Activated CD4-positive, alpha-beta T cell treated with anti-CD3 and anti-CD28 coated beads for 36 hours (primary cell): ENCODE data around the gene NECAB2. TPM values are rescaled to one million over a fixed set of nuclear protein-coding genes. Genes with fewer than 3 reads are reported as not detected.

Experiments used
- ATAC-seq: fragments of 200-7000 bp; cut with Tn5 transposase; one replicate; pipeline ENCODE4 v1.10.0; 2021; ENCODE audit warnings: mild to moderate bottlenecking, moderate library complexity
- CTCF ChIA-PET: fragments of 350-600 bp; sonication (Branson Sonifier 250); formaldehyde crosslinking; loops from one replicate; lab custom pipeline; 2021; ENCODE audit warnings: antibody characterized with exemption; lab: Charles Lee
- POLR2A ChIA-PET: fragments of 350-600 bp; sonication (Branson Sonifier 250); formaldehyde crosslinking; loops from one replicate; lab custom pipeline; 2021; ENCODE audit warnings: antibody characterized with exemption, inconsistent platforms; lab: Charles Lee
- DNase-seq: peaks from one replicate; pipeline ENCODE4 v3.0.0-alpha.2; 2020
- H3K27ac Mint-ChIP-seq: one replicate; pipeline ENCODE4 v1.8.0; 2021; ENCODE audit warnings: mixed read lengths
- H3K27me3 Mint-ChIP-seq: one replicate; pipeline ENCODE4 v1.8.0; 2021; ENCODE audit warnings: mixed read lengths
- H3K36me3 Mint-ChIP-seq: one replicate; pipeline ENCODE4 v1.8.0; 2021; ENCODE audit warnings: low read depth, mixed read lengths
- H3K4me1 Mint-ChIP-seq: one replicate; pipeline ENCODE4 v1.8.0; 2021; ENCODE audit warnings: mixed read lengths
- H3K4me3 Mint-ChIP-seq: one replicate; pipeline ENCODE4 v1.8.0; 2021; ENCODE audit warnings: mild to moderate bottlenecking, moderate library complexity, mixed read lengths
- H3K9me3 Mint-ChIP-seq: one replicate; pipeline ENCODE4 v1.8.0; 2021; ENCODE audit warnings: low read depth, mixed read lengths
- intact Hi-C, 2 experiments: fragments of 100-400 bp; cut with DNase I in 1 of 2; cut with micrococcal nuclease in 1 of 2; formaldehyde crosslinking; loops; one replicate each; pipeline versions ENCODE4 v1.14.2 to v1.15.1; 2022 to 2024; cut with DNase I, micrococcal nuclease
- total RNA-seq, 2 experiments: library from RNA; stranded (reverse); gene quantifications; one replicate each; pipeline ENCODE4 v1.2.3, GENCODE V29; 2021

The NECAB2 gene
- total RNA-seq, 2 experiments from 2014 or later, result not detected

DNA sequence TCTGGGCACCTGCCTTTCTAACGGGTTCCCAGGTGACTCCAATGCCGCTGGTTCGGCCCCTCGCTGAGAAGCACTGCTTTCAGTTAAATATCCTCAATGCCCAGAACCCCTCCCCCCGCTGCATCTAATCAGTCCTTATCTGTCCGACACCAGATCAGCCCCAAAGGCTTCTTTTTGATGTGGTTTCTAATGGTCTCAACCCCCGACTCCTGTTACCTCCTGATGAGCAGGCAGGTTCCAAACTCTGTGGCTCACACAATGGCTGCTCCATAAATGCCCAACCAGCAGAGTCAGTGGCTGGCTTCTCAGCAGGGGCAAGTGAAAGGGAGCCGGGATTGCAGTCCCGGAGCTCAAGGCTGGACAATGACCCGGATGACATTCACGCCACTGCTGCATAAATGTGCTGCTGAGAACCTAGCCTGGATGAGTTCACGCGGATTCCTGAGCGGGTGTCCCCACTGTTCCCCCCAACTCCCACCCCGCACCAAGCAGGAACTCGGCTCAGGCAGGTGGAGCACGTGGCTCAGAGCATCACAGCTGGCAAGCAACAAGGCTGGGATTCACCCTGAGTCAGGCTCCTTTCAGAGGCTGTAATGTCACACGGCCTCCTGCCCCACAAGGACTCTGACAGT is 75.6 kb downstream of the NECAB2 start:
- H3K27ac Mint-ChIP-seq, result no peak overlapping the region
- ATAC-seq (peak; percentile 9), DNase-seq (no peak)
- H3K27me3 Mint-ChIP-seq, result peaks cover 12% of the 10 kb centered on the region
- no peaks in the 10 kb centered on the region for H3K9me3 Mint-ChIP-seq
- H3K4me1 Mint-ChIP-seq, result no peaks in the 10 kb centered on the region
- intact Hi-C loops, result no loop called here
- no peak overlapping the region for H3K4me3 Mint-ChIP-seq
- ChIA-PET POLR2A (no interaction called here), CTCF (interaction anchor here (0.9 to 2.4 kb wide), 3 partner anchors 43 to 90 kb away, joined by 3 to 9 read pairs (median 5); no protein-coding TSS in a partner anchor)
- H3K36me3 Mint-ChIP-seq, result no peaks in the 10 kb centered on the region

DNA sequence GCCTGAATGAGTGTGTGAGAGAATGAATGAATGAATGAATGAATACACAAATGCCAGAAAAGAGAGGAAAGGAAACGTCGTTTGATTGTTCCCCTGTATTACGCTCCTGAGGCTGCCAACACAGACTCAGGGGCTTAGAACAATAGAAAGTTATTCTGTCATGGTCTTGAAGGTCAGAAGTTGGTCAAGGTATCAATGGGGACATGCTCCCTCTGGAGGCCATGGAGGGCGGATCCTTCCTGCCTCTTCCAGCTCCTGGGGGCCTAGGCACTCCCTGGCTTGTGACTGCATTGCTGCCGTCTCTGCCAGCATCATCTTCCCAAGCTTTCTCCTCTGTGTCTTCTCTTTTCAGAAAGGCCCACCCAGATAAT is 76.1 kb downstream of the NECAB2 start:
- POLR2A ChIA-PET, result no interaction called here
- no peak overlapping the region for H3K27ac Mint-ChIP-seq

DNA sequence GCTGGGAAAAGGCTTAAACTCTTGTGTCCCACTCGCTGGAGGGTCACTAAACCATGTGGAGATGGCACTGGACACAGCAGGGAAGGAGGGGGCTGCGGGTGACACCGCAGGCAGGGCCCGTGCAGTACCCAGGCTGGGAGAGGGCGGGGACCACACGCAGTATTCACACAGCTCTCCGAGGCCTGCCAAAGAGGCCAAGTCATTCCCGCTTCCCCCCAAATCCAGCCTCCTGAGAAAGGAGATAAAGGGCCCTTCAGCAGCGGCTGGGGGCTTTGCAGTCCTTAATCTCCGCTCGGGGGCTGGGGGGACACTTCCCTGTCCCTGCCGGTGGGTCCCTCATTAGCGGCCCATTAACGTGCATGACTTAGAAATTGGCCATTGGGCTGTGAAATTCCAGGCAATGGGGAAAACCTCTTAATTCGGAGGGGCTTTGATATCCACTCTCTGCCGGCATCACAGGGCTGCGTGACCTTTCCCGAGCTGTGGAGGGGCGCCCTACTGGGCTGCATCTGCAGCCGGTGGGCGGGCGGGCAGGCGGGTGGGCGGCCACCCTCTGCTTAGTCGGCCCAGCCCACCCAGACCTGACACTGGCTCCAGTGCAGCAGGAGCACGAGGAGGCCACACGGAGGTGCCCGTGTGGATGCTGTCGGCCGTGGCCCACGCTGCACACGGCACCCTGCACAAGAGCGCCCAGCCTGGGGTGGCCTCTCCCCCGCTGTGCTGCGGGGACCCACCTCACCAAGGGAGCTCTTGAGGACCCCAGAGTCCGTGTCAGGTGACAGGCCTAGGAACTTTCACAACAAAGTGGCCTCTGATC is 77.2 kb downstream of the NECAB2 start:
- Mint-ChIP-seq H3K27ac (no peak overlapping the region), H3K36me3 (no peaks in the 10 kb centered on the region), H3K9me3 (no peaks in the 10 kb centered on the region), H3K4me1 (no peaks in the 10 kb centered on the region), H3K27me3 (peaks cover 12% of the 10 kb centered on the region), H3K4me3 (no peak overlapping the region)
- ATAC-seq (no peak), DNase-seq (no peak)
- POLR2A ChIA-PET, result no interaction called here
- intact Hi-C loops, result no loop called here
- CTCF ChIA-PET, result interaction anchor here (0.5 to 2.4 kb wide), 2 partner anchors 86 to 89 kb away, joined by 3 to 9 read pairs; no protein-coding TSS in a partner anchor

More for the DNA sequence above, 76.1 kb downstream of the NECAB2 start:
- intact Hi-C loops, result no loop called here
- no peak overlapping the region for H3K4me3 Mint-ChIP-seq
- no peaks in the 10 kb centered on the region for H3K4me1 Mint-ChIP-seq
- H3K36me3 Mint-ChIP-seq, result no peaks in the 10 kb centered on the region
- CTCF ChIA-PET, result interaction anchor here (0.7 to 2.4 kb wide), 2 partner anchors 22 to 88 kb away, joined by 3 to 9 read pairs; no protein-coding TSS in a partner anchor
- peak; percentile 42 for ATAC-seq
- DNase-seq, result peak; percentile 23
- no peaks in the 10 kb centered on the region for H3K9me3 Mint-ChIP-seq
- H3K27me3 Mint-ChIP-seq, result peaks cover 12% of the 10 kb centered on the region

- DNase-seq (no peak), ATAC-seq (no peak)
- intact Hi-C loops, result no loop called here
- ChIA-PET CTCF (interaction anchor here (0.6 to 2.4 kb wide), 2 partner anchors 90 to 264 kb away, joined by 4 to 9 read pairs; no protein-coding TSS in a partner anchor), POLR2A (no interaction called here)
- Mint-ChIP-seq H3K36me3 (no peaks in the 10 kb centered on the region), H3K27me3 (peaks cover 12% of the 10 kb centered on the region), H3K9me3 (no peaks in the 10 kb centered on the region), H3K4me1 (no peaks in the 10 kb centered on the region), H3K4me3 (no peak overlapping the region), H3K27ac (no peak overlapping the region)
These were observed 77.9 kb downstream of the NECAB2 start for GRCh38 chr16:84045818-84046470.

GRCh38 chr16:84047206-84047605 is 79.2 kb downstream of the NECAB2 start:
- Mint-ChIP-seq H3K4me1 (no peaks in the 10 kb centered on the region), H3K4me3 (no peak overlapping the region), H3K27me3 (peaks cover 12% of the 10 kb centered on the region), H3K9me3 (no peaks in the 10 kb centered on the region), H3K36me3 (no peaks in the 10 kb centered on the region), H3K27ac (no peak overlapping the region)
- no peak for ATAC-seq
- ChIA-PET CTCF (no interaction called here), POLR2A (no interaction called here)
- intact Hi-C loops, result no loop called here
- no peak for DNase-seq

DNA sequence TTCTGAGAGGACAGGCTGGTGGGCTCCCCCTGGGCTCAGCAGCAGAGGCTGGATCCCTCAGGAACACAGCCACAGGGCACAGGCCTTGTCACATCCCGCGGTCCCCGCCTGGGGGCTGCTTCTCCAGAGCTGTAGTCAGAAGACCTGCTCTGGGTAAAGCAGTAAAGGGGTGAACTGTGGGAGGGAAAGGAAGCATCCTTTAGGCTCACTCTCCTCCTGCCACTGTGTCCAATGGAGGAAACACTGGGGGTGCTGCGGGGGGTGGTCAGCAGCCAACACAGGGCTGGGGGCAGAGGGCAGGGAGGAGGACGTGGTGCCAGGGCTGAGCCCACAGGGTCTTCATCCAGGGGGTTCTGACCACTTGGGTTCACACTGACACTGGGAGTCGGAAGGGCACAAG is 79.6 kb downstream of the NECAB2 start:
- ChIA-PET POLR2A (no interaction called here), CTCF (no interaction called here)
- no peak for ATAC-seq
- H3K4me3 Mint-ChIP-seq, result no peak overlapping the region
- H3K27ac Mint-ChIP-seq, result no peak overlapping the region
- H3K36me3 Mint-ChIP-seq, result peaks cover 3% of the 10 kb centered on the region
- DNase-seq, result no peak
- no peaks in the 10 kb centered on the region for H3K9me3 Mint-ChIP-seq
- H3K4me1 Mint-ChIP-seq, result no peaks in the 10 kb centered on the region
- intact Hi-C loops, result no loop called here
- peaks cover 12% of the 10 kb centered on the region for H3K27me3 Mint-ChIP-seq

- ChIA-PET POLR2A (no interaction called here), CTCF (no interaction called here)
- DNase-seq, result peak; percentile 16
- no peaks in the 10 kb centered on the region for H3K9me3 Mint-ChIP-seq
- H3K36me3 Mint-ChIP-seq, result peaks cover 8% of the 10 kb centered on the region
- intact Hi-C loops, result no loop called here
- H3K27me3 Mint-ChIP-seq, result peaks cover 12% of the 10 kb centered on the region
- no peak for ATAC-seq
- no peak overlapping the region for H3K4me3 Mint-ChIP-seq
- H3K27ac Mint-ChIP-seq, result no peak overlapping the region
- no peaks in the 10 kb centered on the region for H3K4me1 Mint-ChIP-seq
These were observed 80.2 kb downstream of the NECAB2 start for GRCh38 chr16:84048270-84048669.

- peaks cover 10% of the 10 kb centered on the region for H3K27me3 Mint-ChIP-seq
These were observed 80.8 kb downstream of the NECAB2 start for GRCh38 chr16:84048871-84049270.

DNA sequence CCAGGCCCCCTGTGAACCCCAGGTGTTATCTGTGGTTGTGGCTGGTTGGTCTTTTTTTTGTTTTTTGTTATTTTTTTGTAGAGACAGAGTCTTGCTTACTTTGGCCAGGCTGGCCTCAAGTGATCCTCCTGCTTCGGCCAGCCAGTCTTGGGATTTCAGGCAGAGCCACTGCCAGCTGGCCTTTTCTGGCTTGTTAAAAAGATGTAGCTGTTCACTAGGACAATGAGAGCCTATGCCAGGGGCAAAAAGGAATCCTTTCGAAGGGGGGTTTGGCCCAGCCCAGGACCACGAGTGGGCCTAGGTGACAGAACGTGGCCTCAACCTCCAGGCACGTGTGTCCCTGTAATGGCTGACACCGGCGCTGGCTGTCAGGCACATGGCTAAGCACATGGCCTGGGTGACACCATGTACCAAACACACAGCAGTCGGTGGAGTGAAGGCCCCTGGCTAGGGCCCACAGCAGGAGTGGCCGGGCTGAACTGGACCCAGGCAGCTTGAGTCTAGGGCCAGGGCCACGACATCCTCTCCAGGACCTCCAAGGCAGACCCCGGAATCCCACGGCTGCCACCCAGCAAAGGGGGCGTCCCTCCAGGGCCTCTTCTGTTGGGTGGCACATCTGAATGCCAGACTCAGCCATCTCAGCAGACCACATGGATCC is 81.5 kb downstream of the NECAB2 start:
- Mint-ChIP-seq H3K4me3 (no peak overlapping the region), H3K4me1 (no peaks in the 10 kb centered on the region), H3K27me3 (peaks cover 4% of the 10 kb centered on the region), H3K36me3 (peaks cover 15% of the 10 kb centered on the region), H3K9me3 (no peaks in the 10 kb centered on the region), H3K27ac (no peak overlapping the region)
- DNase-seq (no peak), ATAC-seq (no peak)
- intact Hi-C loops, result no loop called here
- ChIA-PET POLR2A (no interaction called here), CTCF (no interaction called here)

More at GRCh38 chr16:84048871-84049270, 80.8 kb downstream of the NECAB2 start:
- no peak for DNase-seq
- POLR2A ChIA-PET, result no interaction called here
- no peak overlapping the region for H3K27ac Mint-ChIP-seq
- peaks cover 13% of the 10 kb centered on the region for H3K36me3 Mint-ChIP-seq
- H3K9me3 Mint-ChIP-seq, result no peaks in the 10 kb centered on the region
- intact Hi-C loops, result no loop called here
- ATAC-seq, result no peak
- CTCF ChIA-PET, result no interaction called here
- no peaks in the 10 kb centered on the region for H3K4me1 Mint-ChIP-seq
- H3K4me3 Mint-ChIP-seq, result no peak overlapping the region

DNA sequence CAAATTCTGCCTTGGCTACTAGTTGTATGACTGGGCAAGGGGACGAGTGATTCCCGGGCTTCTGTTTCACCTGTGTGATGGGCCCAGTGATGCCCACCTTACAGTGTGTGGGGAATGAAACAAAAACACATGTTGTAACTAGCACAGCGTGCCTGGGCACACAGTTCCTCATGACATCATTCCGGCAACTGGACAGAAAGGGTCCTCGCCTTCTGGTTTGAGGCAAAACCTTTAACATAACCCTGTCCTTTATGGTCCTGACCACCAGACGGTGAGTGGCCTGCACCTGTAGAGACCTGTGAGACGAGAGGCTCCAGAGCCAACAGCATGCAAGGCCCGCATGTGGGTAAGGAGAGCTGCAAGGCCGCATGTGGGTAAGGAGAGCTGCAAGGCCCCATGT is 82.3 kb downstream of the NECAB2 start:
- ChIA-PET POLR2A (no interaction called here), CTCF (no interaction called here)
- DNase-seq, result no peak
- no peaks in the 10 kb centered on the region for H3K4me1 Mint-ChIP-seq
- peaks cover 15% of the 10 kb centered on the region for H3K36me3 Mint-ChIP-seq
- no peak overlapping the region for H3K4me3 Mint-ChIP-seq
- no peak overlapping the region for H3K27ac Mint-ChIP-seq
- no peaks in the 10 kb centered on the region for H3K9me3 Mint-ChIP-seq
- no peak for ATAC-seq
- intact Hi-C loops, result no loop called here
- no peaks in the 10 kb centered on the region for H3K27me3 Mint-ChIP-seq

- ATAC-seq, result no peak
- Mint-ChIP-seq H3K9me3 (no peaks in the 10 kb centered on the region), H3K36me3 (peaks cover 24% of the 10 kb centered on the region), H3K4me3 (no peak overlapping the region), H3K27me3 (no peaks in the 10 kb centered on the region), H3K27ac (no peak overlapping the region), H3K4me1 (no peaks in the 10 kb centered on the region)
- CTCF ChIA-PET, result no interaction called here
- POLR2A ChIA-PET, result no interaction called here
- intact Hi-C loops, result no loop called here
- DNase-seq, result no peak
These were observed 84.1 kb downstream of the NECAB2 start for GRCh38 chr16:84052071-84052622.
